ENCODE data around the gene AFTPH. TPM values are rescaled to one million over a fixed set of nuclear protein-coding genes. Genes with fewer than 3 reads are reported as not detected.

The AFTPH gene
- total and polyA plus RNA-seq, 4 donors = 27.0 to 78.1 (median 35.0) TPM

DNA sequence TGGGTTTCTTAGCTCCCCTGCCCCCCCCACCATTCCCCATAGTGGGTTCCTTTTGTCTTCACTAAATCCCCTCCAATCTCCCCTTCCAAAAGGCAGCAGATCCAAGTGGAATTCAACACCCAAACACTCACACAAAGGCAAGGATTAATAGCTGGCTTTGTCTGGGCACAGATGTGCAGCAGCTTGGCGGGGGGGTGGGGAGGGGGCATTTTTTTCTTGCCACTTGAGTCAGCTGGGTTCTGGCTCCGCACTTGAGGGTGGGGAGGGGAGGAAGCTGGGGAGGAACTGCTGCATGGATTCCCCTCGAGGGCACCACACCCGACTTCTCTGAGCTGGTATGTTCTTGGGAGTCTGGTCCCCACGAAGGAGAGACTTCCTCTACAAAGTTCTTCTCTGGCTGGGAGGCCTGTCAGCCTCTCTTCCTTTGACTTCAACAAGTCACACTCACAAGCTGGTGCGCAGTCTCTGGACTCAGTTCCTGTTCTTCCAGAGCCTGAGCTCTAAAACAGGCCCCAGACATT, 93.6 kb downstream of the AFTPH start:
- TF ChIP-seq, protein P1, sequence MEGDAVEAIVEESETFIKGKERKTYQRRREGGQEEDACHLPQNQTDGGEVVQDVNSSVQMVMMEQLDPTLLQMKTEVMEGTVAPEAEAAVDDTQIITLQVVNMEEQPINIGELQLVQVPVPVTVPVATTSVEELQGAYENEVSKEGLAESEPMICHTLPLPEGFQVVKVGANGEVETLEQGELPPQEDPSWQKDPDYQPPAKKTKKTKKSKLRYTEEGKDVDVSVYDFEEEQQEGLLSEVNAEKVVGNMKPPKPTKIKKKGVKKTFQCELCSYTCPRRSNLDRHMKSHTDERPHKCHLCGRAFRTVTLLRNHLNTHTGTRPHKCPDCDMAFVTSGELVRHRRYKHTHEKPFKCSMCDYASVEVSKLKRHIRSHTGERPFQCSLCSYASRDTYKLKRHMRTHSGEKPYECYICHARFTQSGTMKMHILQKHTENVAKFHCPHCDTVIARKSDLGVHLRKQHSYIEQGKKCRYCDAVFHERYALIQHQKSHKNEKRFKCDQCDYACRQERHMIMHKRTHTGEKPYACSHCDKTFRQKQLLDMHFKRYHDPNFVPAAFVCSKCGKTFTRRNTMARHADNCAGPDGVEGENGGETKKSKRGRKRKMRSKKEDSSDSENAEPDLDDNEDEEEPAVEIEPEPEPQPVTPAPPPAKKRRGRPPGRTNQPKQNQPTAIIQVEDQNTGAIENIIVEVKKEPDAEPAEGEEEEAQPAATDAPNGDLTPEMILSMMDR (IDR thresholded peaks at IDR 0.05; ENCODE audit: control extremely low read depth, extremely low read depth) = no peak
- no peak overlapping the region for H3K9ac ChIP-seq (ENCODE audit: insufficient read depth in 1 of 2, low read length in 2 of 2)
- no peak for DNase-seq
- peaks cover 0 to 5% (median 2%) of the 10 kb centered on the region in 5 donors for H3K4me1 ChIP-seq (ENCODE audit: control insufficient read depth in 5 of 5, insufficient read depth in 5 of 5, low read length in 5 of 5)
- no peaks in the 10 kb centered on the region for H3K9me3 ChIP-seq (ENCODE audit: control insufficient read depth in 4 of 4, insufficient read depth in 3 of 4, low read length in 3 of 4)
- no peaks in the 10 kb centered on the region for H3K27me3 ChIP-seq (ENCODE audit: control insufficient read depth in 3 of 3, insufficient read depth in 3 of 3, low read length in 2 of 3)
- no peak for ATAC-seq (ENCODE audit: insufficient read depth, low FRiP score)
- no peaks in the 10 kb centered on the region for H3K36me3 ChIP-seq (ENCODE audit: control insufficient read depth in 4 of 4, insufficient read depth in 4 of 4, low read length in 4 of 4)
- H3K4me3 ChIP-seq = no peak overlapping the region
- H3K27ac ChIP-seq (ENCODE audit: low read depth in 1 of 2, low read length in 1 of 2) = no peak overlapping the region
- 35 to 49% methylated on average over 6 of the region's 6 CpGs for WGBS, 2 donors

DNA sequence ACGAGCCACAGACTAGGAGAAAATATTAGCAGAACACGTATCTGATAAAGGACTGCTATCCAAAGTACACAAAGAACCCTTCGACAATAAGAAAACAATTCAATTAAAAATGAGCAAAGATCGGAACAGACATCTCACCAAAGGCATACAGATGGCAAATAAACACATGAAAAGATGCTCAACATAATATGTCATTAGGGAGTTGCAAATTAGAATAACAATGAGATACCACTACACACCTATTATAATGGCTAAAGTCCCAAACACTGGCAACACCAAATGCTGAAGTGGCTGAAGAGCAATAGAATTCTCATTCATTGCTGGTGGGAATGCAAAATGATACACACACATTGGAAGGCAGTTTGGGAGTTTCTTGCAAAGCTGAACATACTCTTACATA, 96.5 kb downstream of the AFTPH start:
- H3K4me3 ChIP-seq = no peak overlapping the region
- no peaks in the 10 kb centered on the region for H3K27me3 ChIP-seq (ENCODE audit: control insufficient read depth in 3 of 3, insufficient read depth in 3 of 3, low read length in 2 of 3)
- WGBS, 2 donors = 92 to 94% methylated on average over 4 of the region's 4 CpGs
- peaks cover 0 to 11% (median 2%) of the 10 kb centered on the region in 5 donors for H3K4me1 ChIP-seq (ENCODE audit: control insufficient read depth in 5 of 5, insufficient read depth in 5 of 5, low read length in 5 of 5)
- ATAC-seq (ENCODE audit: insufficient read depth, low FRiP score) (no peak), DNase-seq (no peak)
- TF ChIP-seq, protein P1 (IDR thresholded peaks at IDR 0.05; ENCODE audit: control extremely low read depth, extremely low read depth) = no peak
- H3K36me3 ChIP-seq (ENCODE audit: control insufficient read depth in 4 of 4, insufficient read depth in 4 of 4, low read length in 4 of 4) = no peaks in the 10 kb centered on the region
- no peak overlapping the region for H3K27ac ChIP-seq (ENCODE audit: low read depth in 1 of 2, low read length in 1 of 2)
- H3K9ac ChIP-seq (ENCODE audit: insufficient read depth in 1 of 2, low read length in 2 of 2) = no peak overlapping the region
- H3K9me3 ChIP-seq (ENCODE audit: control insufficient read depth in 4 of 4, insufficient read depth in 3 of 4, low read length in 3 of 4) = no peaks in the 10 kb centered on the region

DNA sequence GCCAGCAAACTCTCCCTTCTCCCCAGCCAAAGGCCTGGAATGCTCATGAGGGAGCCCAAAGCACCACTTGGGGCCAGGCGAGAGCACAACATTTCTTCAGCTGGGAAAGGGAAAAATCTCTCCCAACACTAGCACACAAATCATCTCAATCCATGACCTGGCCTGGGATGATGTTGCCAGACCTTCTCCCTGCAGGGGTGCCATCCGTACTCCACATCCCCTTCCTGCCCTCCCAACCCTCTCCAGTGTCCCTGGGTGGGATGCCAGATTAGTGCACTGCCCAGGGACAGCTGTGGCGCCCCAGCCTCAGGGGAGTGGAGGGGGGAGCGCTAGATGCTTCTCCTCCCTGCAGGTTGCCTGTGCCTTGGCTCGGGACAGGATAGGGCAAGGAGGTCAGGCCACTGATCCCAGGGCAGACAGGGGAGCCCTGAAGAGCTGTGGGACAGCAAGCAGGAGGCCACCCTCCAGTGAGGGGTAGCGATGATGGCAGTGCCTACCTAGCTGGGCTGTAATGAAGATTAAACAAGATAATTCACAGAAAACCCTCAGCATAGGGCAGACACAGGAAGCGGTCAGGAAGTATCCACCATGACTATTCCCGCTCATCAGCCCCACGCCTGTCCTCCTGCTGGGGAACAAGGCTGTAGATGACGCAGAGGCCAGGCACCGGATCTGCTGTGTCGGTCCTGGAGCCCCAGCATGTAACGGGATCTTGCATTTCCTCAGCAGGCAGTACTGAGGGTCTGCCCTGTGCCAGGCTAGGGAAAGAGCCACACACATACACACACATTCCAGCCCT, 98.5 kb downstream of the AFTPH start:
- Histone ChIP-seq H3K4me1 (ENCODE audit: control insufficient read depth in 5 of 5, insufficient read depth in 5 of 5, low read length in 5 of 5) (peaks cover 0 to 15% (median 2%) of the 10 kb centered on the region in 5 donors), H3K36me3 (ENCODE audit: control insufficient read depth in 4 of 4, insufficient read depth in 4 of 4, low read length in 4 of 4) (no peaks in the 10 kb centered on the region), H3K9ac (ENCODE audit: insufficient read depth in 1 of 2, low read length in 2 of 2) (no peak overlapping the region), H3K27ac (ENCODE audit: low read depth in 1 of 2, low read length in 1 of 2) (no peak overlapping the region), H3K9me3 (ENCODE audit: control insufficient read depth in 4 of 4, insufficient read depth in 3 of 4, low read length in 3 of 4) (no peaks in the 10 kb centered on the region), H3K27me3 (ENCODE audit: control insufficient read depth in 3 of 3, insufficient read depth in 3 of 3, low read length in 2 of 3) (no peaks in the 10 kb centered on the region), H3K4me3 (no peak overlapping the region)
- ATAC-seq (ENCODE audit: insufficient read depth, low FRiP score) = no peak
- DNase-seq = peak; percentile 52 to 81 (median 81)
- TF ChIP-seq, protein P1 (IDR thresholded peaks at IDR 0.05; ENCODE audit: control extremely low read depth, extremely low read depth) = no peak
- 80 to 86% methylated on average over 13 of the region's 13 CpGs for WGBS, 2 donors
